ENCODE data around the gene ZNF217. TPM values are rescaled to one million over a fixed set of nuclear protein-coding genes. Genes with fewer than 3 reads are reported as not detected.

The ZNF217 gene
- total and polyA plus RNA-seq, 2 donors: 21.4 to 30.2 TPM

GRCh38 chr20:53579581-53580375 lies 13.9 kb downstream of the ZNF217 start:
- Histone ChIP-seq H3K4me1 (ENCODE audit: insufficient read depth) (no peaks in the 10 kb centered on the region), H3K4me3 (ENCODE audit: low read depth, low read length) (no peak overlapping the region), H3K36me3 (ENCODE audit: insufficient read depth) (peaks cover under 1% of the 10 kb centered on the region), H3K27ac (ENCODE audit: low read depth) (peak overlapping the region; percentile 72)
- no peak for DNase-seq (ENCODE audit: extremely low spot score)
- 32% methylated on average over 10 of the region's 10 CpGs for WGBS

GRCh38 chr20:53579266-53579580 lies 14.4 kb downstream of the ZNF217 start:
- H3K27ac ChIP-seq (ENCODE audit: low read depth): peak overlapping the region; percentile 39
- DNase-seq (ENCODE audit: extremely low spot score): no peak
- WGBS: 16% methylated on average over 2 of the region's 2 CpGs
- H3K4me3 ChIP-seq (ENCODE audit: low read depth, low read length): no peak overlapping the region
- peaks cover 2% of the 10 kb centered on the region for H3K36me3 ChIP-seq (ENCODE audit: insufficient read depth)
- no peaks in the 10 kb centered on the region for H3K4me1 ChIP-seq (ENCODE audit: insufficient read depth)

GRCh38 chr20:53578492-53579222 lies 15.0 kb downstream of the ZNF217 start:
- DNase-seq (ENCODE audit: extremely low spot score): peak; percentile 94
- H3K4me3 ChIP-seq (ENCODE audit: low read depth, low read length): no peak overlapping the region
- peaks cover 2% of the 10 kb centered on the region for H3K36me3 ChIP-seq (ENCODE audit: insufficient read depth)
- H3K4me1 ChIP-seq (ENCODE audit: insufficient read depth): no peaks in the 10 kb centered on the region
- WGBS: 8% methylated on average over 10 of the region's 10 CpGs
- H3K27ac ChIP-seq (ENCODE audit: low read depth): peak overlapping the region; percentile 39

- H3K4me3 ChIP-seq (ENCODE audit: low read depth, low read length): no peak overlapping the region
- H3K4me1 ChIP-seq (ENCODE audit: insufficient read depth): no peaks in the 10 kb centered on the region
- peaks cover 2% of the 10 kb centered on the region for H3K36me3 ChIP-seq (ENCODE audit: insufficient read depth)
- DNase-seq (ENCODE audit: extremely low spot score): no peak
- WGBS: 85% methylated on average over 12 of the region's 12 CpGs
- H3K27ac ChIP-seq (ENCODE audit: low read depth): no peak overlapping the region
Measured at GRCh38 chr20:53576586-53577318, 16.9 kb downstream of the ZNF217 start.

GRCh38 chr20:53576195-53576580 lies 17.5 kb downstream of the ZNF217 start:
- peaks cover 2% of the 10 kb centered on the region for H3K36me3 ChIP-seq (ENCODE audit: insufficient read depth)
- no peak for DNase-seq (ENCODE audit: extremely low spot score)
- no peak overlapping the region for H3K4me3 ChIP-seq (ENCODE audit: low read depth, low read length)
- H3K4me1 ChIP-seq (ENCODE audit: insufficient read depth): no peaks in the 10 kb centered on the region
- 90% methylated on average over 12 of the region's 12 CpGs for WGBS
- no peak overlapping the region for H3K27ac ChIP-seq (ENCODE audit: low read depth)

- 85% methylated on average over 23 of the region's 23 CpGs for WGBS
- Histone ChIP-seq H3K27ac (ENCODE audit: low read depth) (no peak overlapping the region), H3K36me3 (ENCODE audit: insufficient read depth) (peaks cover 2% of the 10 kb centered on the region), H3K4me1 (ENCODE audit: insufficient read depth) (no peaks in the 10 kb centered on the region), H3K4me3 (ENCODE audit: low read depth, low read length) (no peak overlapping the region)
- no peak for DNase-seq (ENCODE audit: extremely low spot score)
Measured at GRCh38 chr20:53575481-53576194, 18.0 kb downstream of the ZNF217 start.

- Histone ChIP-seq H3K36me3 (ENCODE audit: insufficient read depth) (peaks cover 2% of the 10 kb centered on the region), H3K4me3 (ENCODE audit: low read depth, low read length) (no peak overlapping the region)
- no peak for DNase-seq (ENCODE audit: extremely low spot score)
Measured at GRCh38 chr20:53574819-53575218, 18.8 kb downstream of the ZNF217 start.

GRCh38 chr20:53574259-53574789 lies 19.3 kb downstream of the ZNF217 start:
- WGBS: 95% methylated on average over 14 of the region's 14 CpGs
- Histone ChIP-seq H3K4me3 (ENCODE audit: low read depth, low read length) (no peak overlapping the region), H3K36me3 (ENCODE audit: insufficient read depth) (peaks cover 2% of the 10 kb centered on the region), H3K4me1 (ENCODE audit: insufficient read depth) (no peaks in the 10 kb centered on the region), H3K27ac (ENCODE audit: low read depth) (no peak overlapping the region)
- no peak for DNase-seq (ENCODE audit: extremely low spot score)

More at GRCh38 chr20:53574819-53575218, 18.8 kb downstream of the ZNF217 start:
- Histone ChIP-seq H3K4me1 (ENCODE audit: insufficient read depth) (no peaks in the 10 kb centered on the region), H3K27ac (ENCODE audit: low read depth) (no peak overlapping the region)
- 91% methylated on average over 6 of the region's 6 CpGs for WGBS

- Histone ChIP-seq H3K27ac (ENCODE audit: low read depth) (no peak overlapping the region), H3K36me3 (ENCODE audit: insufficient read depth) (peaks cover 3% of the 10 kb centered on the region), H3K4me1 (ENCODE audit: insufficient read depth) (no peaks in the 10 kb centered on the region), H3K4me3 (ENCODE audit: low read depth, low read length) (no peak overlapping the region)
- WGBS: 90% methylated on average over 10 of the region's 10 CpGs
- DNase-seq (ENCODE audit: extremely low spot score): no peak
Measured at GRCh38 chr20:53571555-53572286, 21.9 kb downstream of the ZNF217 start.

GRCh38 chr20:53570446-53571276 lies 23.0 kb downstream of the ZNF217 start:
- DNase-seq (ENCODE audit: extremely low spot score): no peak
- Histone ChIP-seq H3K4me1 (ENCODE audit: insufficient read depth) (no peaks in the 10 kb centered on the region), H3K36me3 (ENCODE audit: insufficient read depth) (peaks cover 3% of the 10 kb centered on the region), H3K4me3 (ENCODE audit: low read depth, low read length) (no peak overlapping the region), H3K27ac (ENCODE audit: low read depth) (no peak overlapping the region)
- WGBS: 41% methylated on average over 12 of the region's 12 CpGs

GRCh38 chr20:53569606-53570307 lies 23.9 kb downstream of the ZNF217 start:
- DNase-seq (ENCODE audit: extremely low spot score): no peak
- no peak overlapping the region for H3K4me3 ChIP-seq (ENCODE audit: low read depth, low read length)
- 81% methylated on average over 7 of the region's 7 CpGs for WGBS
- no peaks in the 10 kb centered on the region for H3K4me1 ChIP-seq (ENCODE audit: insufficient read depth)
- H3K36me3 ChIP-seq (ENCODE audit: insufficient read depth): peaks cover 5% of the 10 kb centered on the region
- H3K27ac ChIP-seq (ENCODE audit: low read depth): no peak overlapping the region

Data from urinary bladder (tissue), 4 donors.